IPS-18c (cell line): ENCODE results near the gene VAC14.

ENCODE experiments used
- H3K4me3 ChIP-seq: 2 replicates; pipeline ENCODE4 v1.7.0; 2013; ENCODE audit warnings: low read depth, mild to moderate bottlenecking, low read length, moderate library complexity; ENCODE audit not compliant: insufficient read depth
- H3K9me3 ChIP-seq: one replicate; pipeline ENCODE4 v1.6.1; 2013; ENCODE audit warnings: mild to moderate bottlenecking, low read length, moderate library complexity; ENCODE audit not compliant: control insufficient read depth, insufficient read depth

Gene VAC14

GRCh38 chr16:70769761-70770160, 31.2 kb downstream of the VAC14 start:
- no peaks in the 10 kb centered on the region for H3K9me3 ChIP-seq
- H3K4me3 ChIP-seq: no peak overlapping the region

GRCh38 chr16:70769131-70769530, 31.8 kb downstream of the VAC14 start:
- H3K9me3 ChIP-seq: no peaks in the 10 kb centered on the region
- no peak overlapping the region for H3K4me3 ChIP-seq

DNA sequence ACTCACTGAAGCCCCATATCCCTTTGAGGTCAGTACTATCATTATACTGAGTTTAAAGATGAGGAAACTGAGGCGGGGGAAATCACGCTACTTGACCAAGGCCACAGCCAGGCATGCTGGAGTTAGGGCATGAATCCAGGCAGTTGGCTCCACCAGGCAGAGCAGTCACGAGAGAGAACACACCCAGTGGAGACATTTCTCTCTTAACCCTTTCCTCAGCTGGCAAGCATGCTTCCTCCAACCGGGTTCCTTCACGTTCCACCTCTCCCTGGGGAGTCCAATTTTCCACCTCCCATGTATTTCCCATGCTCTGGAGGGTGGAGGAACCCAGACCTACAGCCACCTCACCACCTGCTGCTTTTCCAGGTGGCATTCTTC, 32.8 kb downstream of the VAC14 start:
- no peaks in the 10 kb centered on the region for H3K9me3 ChIP-seq
- no peak overlapping the region for H3K4me3 ChIP-seq

- H3K4me3 ChIP-seq: no peak overlapping the region
- H3K9me3 ChIP-seq: no peaks in the 10 kb centered on the region
Observed at GRCh38 chr16:70767377-70768202, 33.4 kb downstream of the VAC14 start.

DNA sequence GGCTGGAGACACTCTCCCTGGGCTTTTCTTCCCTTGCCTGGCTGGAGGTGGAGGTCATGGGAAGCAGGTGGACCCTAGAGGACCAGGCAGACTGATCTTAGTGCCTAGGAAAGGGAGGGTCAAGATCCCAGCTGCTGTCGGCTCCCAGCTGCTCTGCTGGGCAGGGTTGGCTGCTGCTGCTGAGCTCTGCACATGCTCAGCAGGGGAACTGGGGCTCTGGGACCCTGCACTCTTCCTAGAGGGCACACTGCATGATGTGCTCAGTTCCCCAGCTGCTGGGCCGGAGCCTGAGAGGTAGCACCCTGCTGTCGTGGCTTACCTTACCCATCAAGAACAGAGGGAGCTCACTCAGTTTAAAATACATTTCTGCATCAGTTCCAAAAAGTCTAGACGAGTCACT, 34.3 kb downstream of the VAC14 start:
- Histone ChIP-seq H3K4me3 (no peak overlapping the region), H3K9me3 (no peaks in the 10 kb centered on the region)

- Histone ChIP-seq H3K9me3 (no peaks in the 10 kb centered on the region), H3K4me3 (no peak overlapping the region)
Observed at GRCh38 chr16:70766176-70766575, 34.8 kb downstream of the VAC14 start.

- H3K9me3 ChIP-seq: no peaks in the 10 kb centered on the region
- no peak overlapping the region for H3K4me3 ChIP-seq
Observed at GRCh38 chr16:70765491-70765890, 35.5 kb downstream of the VAC14 start.

GRCh38 chr16:70764632-70765031, 36.3 kb downstream of the VAC14 start:
- H3K4me3 ChIP-seq: no peak overlapping the region
- H3K9me3 ChIP-seq: no peaks in the 10 kb centered on the region

DNA sequence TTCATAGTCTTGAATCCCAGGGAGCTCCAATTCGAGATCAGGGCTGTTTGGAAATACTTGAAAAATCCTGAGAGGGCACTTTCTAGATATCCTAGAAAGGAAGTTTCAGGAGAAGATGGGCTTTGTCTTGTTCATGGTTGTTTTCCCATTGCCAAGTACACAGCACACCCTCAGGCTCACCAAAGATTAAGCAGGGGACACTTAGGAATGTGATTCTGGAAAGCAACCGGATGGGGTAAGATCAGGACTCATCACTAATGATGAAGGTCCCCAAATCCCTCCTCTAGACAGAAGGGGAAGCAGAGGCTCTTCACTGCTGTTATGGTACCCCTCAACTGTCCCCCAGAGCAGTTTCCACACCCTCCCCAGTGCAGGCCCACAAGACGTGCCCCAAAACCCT, 40.7 kb downstream of the VAC14 start:
- Histone ChIP-seq H3K4me3 (no peak overlapping the region), H3K9me3 (no peaks in the 10 kb centered on the region)

- no peak overlapping the region for H3K4me3 ChIP-seq
- H3K9me3 ChIP-seq: no peaks in the 10 kb centered on the region
Observed at GRCh38 chr16:70759666-70760065, 41.3 kb downstream of the VAC14 start.

GRCh38 chr16:70758786-70759185, 42.2 kb downstream of the VAC14 start:
- Histone ChIP-seq H3K9me3 (no peaks in the 10 kb centered on the region), H3K4me3 (no peak overlapping the region)

DNA sequence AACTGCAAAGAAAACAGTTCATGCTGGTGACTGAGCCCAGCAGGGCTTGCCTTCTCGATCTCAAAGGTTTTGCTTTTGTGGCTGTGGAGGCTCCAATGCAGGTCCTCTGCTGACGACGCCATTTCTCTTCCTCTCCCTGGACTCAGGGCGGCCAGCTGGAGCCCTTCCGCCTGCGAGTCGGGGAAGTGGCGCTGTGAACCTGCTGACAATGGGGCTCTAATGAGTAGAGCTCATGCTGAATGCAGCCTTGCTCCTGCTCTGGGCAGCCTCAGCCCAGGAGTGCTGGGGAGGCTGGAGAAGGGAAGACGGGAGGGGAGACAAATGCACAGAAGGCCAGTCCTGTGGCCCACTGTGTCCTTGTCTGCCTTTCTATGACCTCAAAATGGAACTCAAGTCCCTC, 43.8 kb downstream of the VAC14 start:
- H3K4me3 ChIP-seq: no peak overlapping the region
- no peaks in the 10 kb centered on the region for H3K9me3 ChIP-seq

- Histone ChIP-seq H3K4me3 (no peak overlapping the region), H3K9me3 (no peaks in the 10 kb centered on the region)
Observed at GRCh38 chr16:70756071-70756470, 44.9 kb downstream of the VAC14 start.

DNA sequence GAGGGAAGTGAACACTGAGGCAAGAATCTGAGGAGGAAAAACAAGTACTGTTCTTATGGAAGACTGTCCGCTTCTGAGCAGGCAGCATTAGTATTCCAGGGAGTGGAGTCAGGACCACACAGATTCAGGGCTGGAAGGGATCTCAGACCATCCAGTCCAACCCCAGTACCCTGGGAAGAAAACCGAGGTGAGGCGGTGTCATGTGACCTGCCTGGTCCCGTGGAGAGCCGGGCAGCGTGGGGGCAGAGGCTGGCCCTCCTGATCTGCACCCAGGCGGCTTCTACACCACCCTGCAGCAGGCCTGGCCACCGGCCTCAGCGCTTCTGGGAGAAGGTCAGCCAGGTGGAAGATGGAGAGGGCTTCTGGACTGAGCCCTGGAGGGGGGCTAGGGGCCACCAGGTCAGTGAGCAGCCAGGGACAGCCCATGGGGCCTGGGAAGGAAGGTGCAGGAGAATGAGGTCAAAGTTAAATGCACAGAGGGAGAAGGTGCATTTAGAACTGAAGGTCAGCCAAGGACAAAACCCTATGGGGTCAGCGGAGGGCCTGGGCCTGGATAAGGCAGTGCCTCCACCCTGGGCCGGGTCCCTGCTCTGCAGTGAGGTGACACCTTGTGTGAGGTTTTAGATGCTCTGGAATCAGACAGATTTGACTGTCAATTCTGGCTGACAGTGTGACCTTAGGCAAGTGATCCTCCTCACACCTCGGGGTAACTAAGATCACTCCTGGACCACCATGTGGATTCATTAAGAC, 45.9 kb downstream of the VAC14 start:
- Histone ChIP-seq H3K9me3 (no peaks in the 10 kb centered on the region), H3K4me3 (no peak overlapping the region)

DNA sequence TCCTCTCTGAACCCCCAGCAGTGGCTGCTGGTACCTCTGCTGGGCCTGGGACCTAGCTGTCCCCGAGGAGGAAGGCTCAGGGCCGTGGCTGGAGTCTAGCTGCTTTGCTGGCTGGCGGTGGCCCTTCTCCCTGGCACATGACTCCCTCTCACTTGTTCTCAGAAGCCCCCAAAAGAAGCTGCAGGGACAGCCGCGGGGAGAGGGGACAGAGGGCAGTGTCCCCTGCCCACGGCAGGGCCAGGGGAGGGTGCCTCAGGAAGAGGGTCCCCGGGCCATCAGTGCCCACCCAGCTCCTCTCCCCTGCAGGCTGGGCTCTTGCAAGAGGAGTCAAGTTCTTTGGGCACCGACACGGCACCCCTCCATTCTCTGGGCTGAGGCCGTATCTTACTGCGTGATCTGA, 46.6 kb downstream of the VAC14 start:
- Histone ChIP-seq H3K4me3 (no peak overlapping the region), H3K9me3 (no peaks in the 10 kb centered on the region)

GRCh38 chr16:70753694-70754325, 47.1 kb downstream of the VAC14 start:
- no peaks in the 10 kb centered on the region for H3K9me3 ChIP-seq
- no peak overlapping the region for H3K4me3 ChIP-seq

DNA sequence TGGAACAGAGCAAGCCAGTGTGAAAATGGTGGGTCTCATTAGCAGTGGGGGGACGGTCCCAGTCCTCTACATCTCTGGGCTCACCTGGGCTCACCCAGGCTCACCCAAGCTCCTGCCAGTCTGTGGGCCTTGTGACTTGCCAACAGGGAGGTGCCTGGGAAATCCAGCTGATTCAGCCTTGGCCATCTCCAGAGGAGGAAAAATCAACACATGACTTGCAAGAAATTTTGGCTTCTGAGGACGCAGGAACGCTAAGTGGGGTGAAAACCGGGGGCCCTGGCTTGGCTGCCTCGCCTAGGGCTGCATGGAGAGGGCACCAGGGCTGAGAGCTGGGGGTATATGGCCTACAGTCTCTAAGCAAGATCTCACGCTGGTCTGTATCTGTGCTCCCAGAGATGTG, 47.7 kb downstream of the VAC14 start:
- Histone ChIP-seq H3K9me3 (no peaks in the 10 kb centered on the region), H3K4me3 (no peak overlapping the region)

- Histone ChIP-seq H3K9me3 (no peaks in the 10 kb centered on the region), H3K4me3 (no peak overlapping the region)
Observed at GRCh38 chr16:70752426-70752825, 48.5 kb downstream of the VAC14 start.
